GM10266 (cell line): ENCODE measurements around the gene CD59.

Experiments
- DNase-seq: peaks from one replicate; pipeline ENCODE4 v3.0.0; 2012; ENCODE audit errors: extremely low spot score
- TF ChIP-seq, protein P1 (sequence below): IDR thresholded peaks from 2 replicates; pipeline ENCODE4 v1.5.1; 2012; ENCODE audit warnings: mild to moderate bottlenecking, low read depth; ENCODE audit not compliant: control insufficient read depth, insufficient read depth; ENCODE audit errors: missing control alignments

CD59 gene

DNA sequence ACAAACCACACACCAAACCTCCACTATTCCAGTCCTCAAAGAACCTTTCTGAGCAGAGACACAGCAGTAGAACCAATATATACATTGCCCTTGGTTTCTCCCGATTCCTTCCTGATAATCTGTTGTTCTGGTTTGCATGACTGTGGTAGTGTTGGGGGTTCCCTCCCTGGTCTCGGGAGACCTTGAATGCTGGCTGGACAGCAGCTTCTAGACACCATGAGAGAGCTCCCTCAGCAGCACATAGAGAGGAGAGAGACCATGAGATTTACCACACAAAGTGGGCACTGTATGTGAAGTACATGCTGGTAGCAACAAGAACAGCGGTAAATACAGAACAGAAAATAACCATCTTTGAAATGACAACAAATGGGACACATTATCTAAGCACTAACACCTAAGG, 38.2 kb downstream of the CD59 start:
- TF ChIP-seq, protein P1, sequence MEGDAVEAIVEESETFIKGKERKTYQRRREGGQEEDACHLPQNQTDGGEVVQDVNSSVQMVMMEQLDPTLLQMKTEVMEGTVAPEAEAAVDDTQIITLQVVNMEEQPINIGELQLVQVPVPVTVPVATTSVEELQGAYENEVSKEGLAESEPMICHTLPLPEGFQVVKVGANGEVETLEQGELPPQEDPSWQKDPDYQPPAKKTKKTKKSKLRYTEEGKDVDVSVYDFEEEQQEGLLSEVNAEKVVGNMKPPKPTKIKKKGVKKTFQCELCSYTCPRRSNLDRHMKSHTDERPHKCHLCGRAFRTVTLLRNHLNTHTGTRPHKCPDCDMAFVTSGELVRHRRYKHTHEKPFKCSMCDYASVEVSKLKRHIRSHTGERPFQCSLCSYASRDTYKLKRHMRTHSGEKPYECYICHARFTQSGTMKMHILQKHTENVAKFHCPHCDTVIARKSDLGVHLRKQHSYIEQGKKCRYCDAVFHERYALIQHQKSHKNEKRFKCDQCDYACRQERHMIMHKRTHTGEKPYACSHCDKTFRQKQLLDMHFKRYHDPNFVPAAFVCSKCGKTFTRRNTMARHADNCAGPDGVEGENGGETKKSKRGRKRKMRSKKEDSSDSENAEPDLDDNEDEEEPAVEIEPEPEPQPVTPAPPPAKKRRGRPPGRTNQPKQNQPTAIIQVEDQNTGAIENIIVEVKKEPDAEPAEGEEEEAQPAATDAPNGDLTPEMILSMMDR: no peak

DNA sequence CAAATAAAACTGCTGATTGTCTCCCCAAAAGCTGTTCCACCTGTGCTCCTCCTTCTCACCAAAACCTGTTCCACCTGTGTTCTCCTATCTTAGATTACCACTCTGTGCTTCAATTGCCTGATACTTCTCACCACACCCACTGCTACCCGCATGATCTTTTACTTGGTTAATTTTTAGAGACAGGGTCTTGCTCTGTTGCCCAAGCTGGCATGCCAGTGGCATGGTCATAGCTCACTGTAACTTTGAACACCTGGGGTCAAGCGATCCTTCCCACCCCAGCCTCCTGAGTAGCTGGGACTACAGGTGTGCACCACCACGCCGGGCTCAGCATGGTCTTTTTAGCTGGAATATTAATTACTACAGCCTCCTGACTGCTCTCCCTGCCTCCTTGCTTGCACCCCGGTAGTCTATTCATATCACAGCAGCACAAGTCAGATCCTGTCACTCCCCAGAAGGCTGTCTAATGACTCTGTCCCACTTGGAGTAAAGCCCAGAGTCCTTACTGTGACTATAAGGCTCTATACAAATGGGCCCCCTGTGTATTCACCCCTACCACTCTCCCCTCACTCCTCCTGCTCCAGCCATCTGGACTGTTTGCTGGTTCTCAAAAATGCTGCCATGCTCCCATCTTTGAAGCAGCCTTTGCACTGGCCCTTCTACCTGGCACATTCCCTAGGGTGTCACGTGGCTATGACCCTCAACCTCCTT, 39.1 kb downstream of the CD59 start:
- no peak for DNase-seq
- TF ChIP-seq, protein P1: no peak

More for the DNA sequence above, 38.2 kb downstream of the CD59 start:
- DNase-seq: no peak

DNA sequence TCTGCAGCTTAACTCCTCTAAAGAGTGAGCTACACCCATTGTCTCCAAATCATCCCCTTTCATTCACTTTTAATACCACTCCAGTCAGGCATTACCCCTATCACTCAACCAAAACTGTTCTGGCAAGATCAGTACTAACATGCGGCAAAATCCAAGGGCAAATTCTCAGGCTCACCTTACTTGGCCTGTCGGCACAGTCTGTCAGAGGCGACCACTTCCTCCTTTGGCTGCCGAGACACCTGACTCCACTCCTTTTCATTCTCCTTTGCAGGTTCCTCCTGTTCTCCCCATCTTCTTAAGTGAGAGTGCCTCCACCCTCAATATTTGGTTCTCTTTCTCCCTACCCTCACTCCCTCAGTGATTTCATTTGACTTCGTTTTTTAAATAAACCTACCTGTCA, 39.8 kb downstream of the CD59 start:
- DNase-seq: no peak
- TF ChIP-seq, protein P1: no peak

DNA sequence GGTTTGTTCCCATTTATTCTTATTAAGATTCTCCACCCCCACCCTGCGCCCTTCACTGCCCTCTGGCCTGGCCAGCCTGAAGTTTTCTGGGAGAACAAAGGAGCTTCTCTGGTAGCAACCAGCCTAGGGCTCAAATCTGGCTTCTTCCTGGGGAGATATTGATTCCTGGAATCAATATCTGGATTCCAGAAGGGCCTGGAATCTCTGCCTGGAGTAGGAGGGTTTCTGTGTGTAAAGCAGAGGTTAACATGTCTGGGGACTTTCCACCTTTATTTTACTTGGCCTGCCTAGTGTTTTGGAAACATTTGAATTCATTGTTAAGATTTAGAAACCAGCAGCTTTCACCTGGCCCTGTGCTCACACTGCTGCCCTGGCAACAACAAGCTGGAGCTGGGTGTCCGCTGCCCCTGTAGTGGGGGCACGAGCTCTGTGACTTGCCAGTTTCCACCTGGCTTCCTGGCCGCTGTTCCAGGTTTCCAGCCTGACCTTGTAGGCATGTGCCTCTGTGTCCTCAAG, 41.1 kb downstream of the CD59 start:
- TF ChIP-seq, protein P1: no peak
- no peak for DNase-seq

DNA sequence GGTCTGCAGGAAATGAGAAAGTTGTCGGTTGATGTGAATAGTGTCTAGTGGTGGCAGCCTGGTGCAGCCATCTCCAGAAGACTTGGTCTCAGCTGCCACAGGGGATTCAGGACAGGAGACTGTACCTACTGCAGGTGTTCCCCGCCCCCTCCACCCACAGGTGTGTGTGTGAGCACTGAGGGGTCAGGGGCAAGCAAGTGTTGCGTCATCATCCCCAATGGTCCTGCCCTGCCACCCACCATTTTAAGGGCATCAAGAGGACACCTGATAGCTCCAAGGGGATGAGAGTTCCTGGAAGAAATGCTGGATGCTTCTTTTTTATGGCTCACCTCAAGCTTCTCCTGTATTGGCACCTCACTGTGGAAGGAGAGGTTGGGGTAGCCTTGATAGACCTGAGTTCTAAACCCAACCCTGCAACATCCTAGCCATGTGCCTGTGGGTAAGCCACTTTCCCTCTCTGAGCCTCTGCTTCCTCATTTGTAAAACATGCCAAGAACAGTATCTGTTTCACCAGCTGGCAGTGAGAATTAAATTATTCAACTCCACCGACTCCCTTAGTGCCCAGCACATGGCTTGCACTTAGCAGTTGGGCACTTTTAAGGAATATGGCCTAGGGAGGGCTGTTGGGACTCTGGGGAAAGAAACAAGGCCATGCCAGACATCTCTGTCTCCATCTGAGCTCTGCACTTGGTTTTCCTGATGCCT, 41.7 kb downstream of the CD59 start:
- TF ChIP-seq, protein P1: no peak

DNA sequence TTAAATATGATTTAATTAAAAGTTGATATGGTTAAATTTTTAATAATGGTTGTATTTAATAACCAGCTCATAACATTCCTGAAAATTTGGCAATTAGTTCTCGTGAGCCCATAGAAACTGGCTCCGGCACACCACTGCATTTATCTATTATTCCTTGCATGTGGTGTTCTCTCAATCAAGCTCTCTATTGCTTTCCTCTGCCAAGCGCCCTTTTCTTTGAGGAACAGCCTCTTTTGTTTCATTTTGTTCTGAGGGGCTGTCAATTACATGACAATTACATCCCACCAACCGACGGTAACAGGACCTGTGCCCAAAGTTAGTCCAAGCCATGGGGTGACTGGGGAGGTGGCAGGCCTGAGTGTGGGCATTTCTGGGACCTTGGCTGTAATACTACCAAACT, 43.7 kb downstream of the CD59 start:
- TF ChIP-seq, protein P1: no peak

More for the DNA sequence above, 41.7 kb downstream of the CD59 start:
- DNase-seq: no peak

DNA sequence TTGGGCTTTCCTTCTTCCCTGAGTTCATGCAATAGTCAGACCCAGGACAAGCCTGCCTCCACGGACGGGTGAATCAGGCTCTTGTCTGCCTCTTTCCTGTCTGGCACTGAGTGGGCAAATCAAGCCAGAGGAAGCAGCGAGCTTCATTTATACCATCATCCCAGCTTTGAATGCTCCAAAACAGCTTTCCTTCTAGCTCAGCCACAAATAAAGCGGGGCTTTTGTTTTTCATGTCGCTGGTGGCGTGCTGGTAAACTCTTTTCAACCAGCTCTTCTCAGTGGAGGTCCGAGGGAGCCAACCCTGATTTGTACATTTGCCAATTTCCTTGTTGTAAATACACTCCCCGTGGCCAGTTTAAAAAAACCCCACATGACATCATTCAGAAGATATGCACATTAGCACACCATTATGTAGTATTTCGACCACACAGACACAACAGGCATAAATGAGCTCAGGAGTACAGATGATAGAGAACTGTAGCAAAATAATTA, 44.2 kb downstream of the CD59 start:
- TF ChIP-seq, protein P1: no peak
- no peak for DNase-seq

More for the DNA sequence above, 43.7 kb downstream of the CD59 start:
- no peak for DNase-seq
